Colon (tissue), 2 donors: Measurements from ENCODE around the gene ICAM5.
"Not testable (repeated sequence)": the region's sequence is repeated elsewhere in the genome, so short reads cannot be mapped to it uniquely, and the experiment has no call there.

ENCODE experiments used
- FAIRE-seq: peaks from 2 replicates; lab custom pipeline; 2012; peaks lifted over from hg19 to GRCh38; lab: Jason Lieb, UNC
- donor health status: control.
- donor health status: control.

ICAM5 gene

GRCh38 chr19:10270180-10270615 is 19.6 kb upstream of the ICAM5 start:
- no peak for FAIRE-seq

- FAIRE-seq: no peak
Measured at GRCh38 chr19:10270616-10271394, 18.9 kb upstream of the ICAM5 start, which contains the start of gene ICAM1. Gene ICAM1 (plus strand): TSS chr19:10271120. CDS start chr19:10271160, 40 bp downstream.

- FAIRE-seq: no peak
Measured at GRCh38 chr19:10271543-10272086, 18.1 kb upstream of the ICAM5 start.

- FAIRE-seq: no peak
Measured at GRCh38 chr19:10274589-10274988, 15.2 kb upstream of the ICAM5 start.

- FAIRE-seq: no peak
Measured at GRCh38 chr19:10277795-10278589, 11.8 kb upstream of the ICAM5 start.

DNA sequence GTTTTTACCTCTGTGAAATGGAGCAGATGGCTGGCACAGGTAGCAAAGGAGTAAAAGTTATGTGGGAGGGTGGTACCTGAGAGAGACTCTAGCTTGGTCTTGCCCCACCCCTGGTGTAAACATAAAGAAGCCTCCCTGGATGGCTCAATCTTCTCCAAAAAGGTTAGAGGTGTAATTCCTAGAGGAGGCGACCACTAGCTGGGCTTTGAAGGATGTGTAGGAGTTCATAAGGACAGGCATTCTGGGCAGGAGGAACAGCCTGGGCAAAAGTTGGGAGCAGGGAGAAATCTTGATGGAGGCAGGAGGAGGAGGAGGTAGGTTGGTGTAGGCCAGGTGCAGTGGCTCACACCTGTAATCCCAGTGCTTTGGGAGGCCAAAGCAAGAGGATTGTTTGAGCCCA is 10.8 kb upstream of the ICAM5 start:
- FAIRE-seq: no peak

DNA sequence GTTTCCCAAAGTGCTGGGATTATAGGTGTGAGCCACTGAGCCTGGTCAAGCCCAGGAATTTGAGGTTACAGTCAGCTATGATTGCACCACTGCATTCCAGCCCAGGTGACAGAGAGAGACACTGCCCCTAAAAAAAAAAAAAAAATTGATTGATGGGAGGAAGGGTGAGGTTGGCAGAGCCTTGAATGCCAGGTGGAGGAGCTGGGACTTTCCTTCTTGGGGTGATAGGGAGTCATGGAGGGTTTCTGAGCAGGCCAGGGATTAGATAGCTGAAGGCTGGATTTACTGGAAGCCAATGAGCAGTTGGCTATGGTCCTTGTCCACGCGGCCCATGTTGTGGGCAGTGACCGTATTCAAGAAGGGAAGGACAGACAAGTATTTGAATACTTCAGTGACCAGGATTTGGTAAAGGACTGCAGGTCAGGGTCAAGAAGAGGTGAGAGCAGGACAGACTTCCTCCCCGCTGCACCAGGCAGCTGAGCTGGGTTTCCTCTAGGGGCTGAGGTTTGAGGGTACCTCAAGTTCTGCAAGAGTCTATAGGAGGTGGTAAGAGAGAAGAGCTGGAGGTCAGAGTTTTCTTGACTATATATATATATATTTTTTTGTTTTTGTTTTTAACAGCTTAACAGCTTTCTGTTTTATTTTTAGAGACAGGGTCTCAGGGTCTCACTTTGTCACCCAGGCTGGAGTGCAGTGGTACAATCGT is 9.9 kb upstream of the ICAM5 start:
- FAIRE-seq: no peak

DNA sequence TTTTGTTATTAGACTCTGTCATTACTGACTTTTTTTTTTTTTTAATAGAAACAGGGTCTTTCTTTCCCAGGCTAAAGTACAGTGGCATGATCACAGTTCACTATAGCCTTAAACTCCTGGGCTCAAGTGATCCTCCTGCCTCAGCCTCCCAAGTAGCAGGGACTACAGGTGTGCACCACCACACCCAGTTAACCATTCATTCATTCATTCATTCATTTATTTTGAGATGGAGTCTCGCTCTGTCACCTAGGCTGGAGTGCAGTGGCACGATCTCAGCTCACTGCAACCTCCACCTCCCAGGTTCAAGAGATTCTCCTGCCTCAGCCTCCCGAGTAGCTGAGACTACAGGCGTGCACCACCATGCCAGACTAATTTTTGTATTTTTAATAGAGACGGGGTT is 7.7 kb upstream of the ICAM5 start:
- not testable (repeated sequence) for FAIRE-seq

DNA sequence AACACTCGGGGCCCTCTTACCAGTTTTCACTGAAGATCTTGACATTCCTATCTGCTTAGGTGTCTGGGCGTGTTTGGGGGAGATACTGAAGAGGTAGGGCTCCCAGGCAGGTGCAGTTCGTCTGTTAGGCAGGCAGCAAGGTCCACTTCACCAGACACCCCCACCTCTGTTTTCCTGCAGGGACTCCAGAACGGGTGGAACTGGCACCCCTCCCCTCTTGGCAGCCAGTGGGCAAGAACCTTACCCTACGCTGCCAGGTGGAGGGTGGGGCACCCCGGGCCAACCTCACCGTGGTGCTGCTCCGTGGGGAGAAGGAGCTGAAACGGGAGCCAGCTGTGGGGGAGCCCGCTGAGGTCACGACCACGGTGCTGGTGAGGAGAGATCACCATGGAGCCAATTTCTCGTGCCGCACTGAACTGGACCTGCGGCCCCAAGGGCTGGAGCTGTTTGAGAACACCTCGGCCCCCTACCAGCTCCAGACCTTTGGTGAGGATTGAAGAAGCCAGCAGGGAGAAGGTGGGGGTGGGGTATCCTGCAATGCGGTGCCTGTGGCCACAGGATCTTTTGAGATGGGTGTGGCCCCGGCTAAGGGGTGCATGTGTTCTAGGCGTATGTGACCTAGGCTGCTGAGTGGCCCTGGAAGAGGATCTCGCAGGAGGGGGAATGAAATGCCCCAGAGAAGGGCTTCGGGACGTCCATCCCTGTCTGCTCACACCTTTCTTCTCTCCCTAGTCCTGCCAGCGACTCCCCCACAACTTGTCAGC is 6.3 kb upstream of the ICAM5 start:
- no peak for FAIRE-seq

DNA sequence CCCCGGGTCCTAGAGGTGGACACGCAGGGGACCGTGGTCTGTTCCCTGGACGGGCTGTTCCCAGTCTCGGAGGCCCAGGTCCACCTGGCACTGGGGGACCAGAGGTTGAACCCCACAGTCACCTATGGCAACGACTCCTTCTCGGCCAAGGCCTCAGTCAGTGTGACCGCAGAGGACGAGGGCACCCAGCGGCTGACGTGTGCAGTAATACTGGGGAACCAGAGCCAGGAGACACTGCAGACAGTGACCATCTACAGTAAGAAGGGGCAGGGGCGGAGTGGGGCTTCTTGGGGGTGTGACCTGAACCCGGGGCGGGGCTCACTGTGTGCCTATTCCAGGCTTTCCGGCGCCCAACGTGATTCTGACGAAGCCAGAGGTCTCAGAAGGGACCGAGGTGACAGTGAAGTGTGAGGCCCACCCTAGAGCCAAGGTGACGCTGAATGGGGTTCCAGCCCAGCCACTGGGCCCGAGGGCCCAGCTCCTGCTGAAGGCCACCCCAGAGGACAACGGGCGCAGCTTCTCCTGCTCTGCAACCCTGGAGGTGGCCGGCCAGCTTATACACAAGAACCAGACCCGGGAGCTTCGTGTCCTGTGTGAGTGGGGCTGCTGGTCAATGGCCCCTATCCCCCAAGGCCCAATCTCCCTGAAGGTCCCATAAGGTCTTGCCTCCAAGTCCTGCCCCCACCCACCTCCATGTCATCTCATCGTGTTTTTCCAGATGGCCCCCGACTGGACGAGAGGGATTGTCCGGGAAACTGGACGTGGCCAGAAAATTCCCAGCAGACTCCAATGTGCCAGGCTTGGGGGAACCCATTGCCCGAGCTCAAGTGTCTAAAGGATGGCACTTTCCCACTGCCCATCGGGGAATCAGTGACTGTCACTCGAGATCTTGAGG is 5.4 kb upstream of the ICAM5 start:
- FAIRE-seq: no peak

DNA sequence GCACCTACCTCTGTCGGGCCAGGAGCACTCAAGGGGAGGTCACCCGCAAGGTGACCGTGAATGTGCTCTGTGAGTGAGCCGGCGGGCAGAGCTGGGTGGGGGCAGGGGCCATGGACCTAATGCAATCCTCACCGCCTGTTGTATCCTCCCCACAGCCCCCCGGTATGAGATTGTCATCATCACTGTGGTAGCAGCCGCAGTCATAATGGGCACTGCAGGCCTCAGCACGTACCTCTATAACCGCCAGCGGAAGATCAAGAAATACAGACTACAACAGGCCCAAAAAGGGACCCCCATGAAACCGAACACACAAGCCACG is 4.8 kb upstream of the ICAM5 start:
- no peak for FAIRE-seq

DNA sequence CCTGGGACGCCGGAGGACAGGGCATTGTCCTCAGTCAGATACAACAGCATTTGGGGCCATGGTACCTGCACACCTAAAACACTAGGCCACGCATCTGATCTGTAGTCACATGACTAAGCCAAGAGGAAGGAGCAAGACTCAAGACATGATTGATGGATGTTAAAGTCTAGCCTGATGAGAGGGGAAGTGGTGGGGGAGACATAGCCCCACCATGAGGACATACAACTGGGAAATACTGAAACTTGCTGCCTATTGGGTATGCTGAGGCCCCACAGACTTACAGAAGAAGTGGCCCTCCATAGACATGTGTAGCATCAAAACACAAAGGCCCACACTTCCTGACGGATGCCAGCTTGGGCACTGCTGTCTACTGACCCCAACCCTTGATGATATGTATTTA is 4.4 kb upstream of the ICAM5 start:
- FAIRE-seq: no peak

- FAIRE-seq: no peak
Measured at GRCh38 chr19:10286803-10287737, 2.7 kb upstream of the ICAM5 start, which contains the start of gene ICAM4. Gene ICAM4 (plus strand): TSS chr19:10286955. CDS start chr19:10287013, 58 bp downstream.

DNA sequence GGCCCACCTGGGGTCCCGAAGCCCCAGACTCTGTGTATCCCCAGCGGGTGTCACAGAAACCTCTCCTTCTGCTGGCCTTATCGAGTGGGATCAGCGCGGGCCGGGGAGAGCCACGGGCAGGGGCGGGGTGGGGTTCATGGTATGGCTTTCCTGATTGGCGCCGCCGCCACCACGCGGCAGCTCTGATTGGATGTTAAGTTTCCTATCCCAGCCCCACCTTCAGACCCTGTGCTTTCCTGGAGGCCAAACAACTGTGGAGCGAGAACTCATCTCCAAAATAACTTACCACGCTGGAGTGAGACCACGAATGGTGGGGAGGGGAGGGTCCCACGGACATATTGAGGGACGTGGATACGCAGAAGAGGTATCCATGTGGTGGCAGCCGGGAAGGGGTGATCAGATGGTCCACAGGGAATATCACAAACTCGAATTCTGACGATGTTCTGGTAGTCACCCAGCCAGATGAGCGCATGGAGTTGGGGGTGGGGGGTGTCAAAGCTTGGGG is 1.0 kb upstream of the ICAM5 start:
- FAIRE-seq: no peak

GRCh38 chr19:10289167-10289835 is 451 bp upstream of the ICAM5 start:
- no peak for FAIRE-seq

DNA sequence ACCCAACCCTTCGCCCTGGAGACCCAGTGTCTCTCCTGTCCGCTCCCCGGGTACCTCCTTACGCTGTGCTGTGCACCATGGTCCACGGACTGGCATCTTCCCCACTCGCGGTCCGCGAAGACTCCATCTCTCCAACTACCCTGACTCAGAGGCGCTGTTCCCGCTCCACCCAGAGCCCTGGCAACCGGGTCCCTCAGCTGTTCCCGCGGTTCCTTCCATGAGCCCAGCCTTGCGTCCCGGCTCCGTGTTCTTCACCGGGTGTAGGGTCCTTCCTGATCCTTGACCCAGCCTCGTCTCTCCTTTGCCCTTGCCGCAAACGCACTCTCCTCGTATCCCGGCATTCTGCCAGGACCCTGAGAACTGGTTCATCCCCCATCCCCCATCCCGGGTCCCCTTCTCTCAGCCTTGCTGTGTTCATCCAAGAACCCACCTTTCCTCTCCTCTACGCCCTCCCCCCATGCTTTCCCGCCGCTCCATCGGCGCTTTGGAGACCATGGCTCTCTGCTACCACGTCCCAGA is 664 bp downstream of the ICAM5 start:
- no peak for FAIRE-seq

- FAIRE-seq: no peak
Measured at GRCh38 chr19:10290876-10291553, 1.3 kb downstream of the ICAM5 start.
